Eye (tissue), 1 donor: Measurements from ENCODE around the gene PEAK1.
"Not testable (repeated sequence)": the region's sequence is repeated elsewhere in the genome, so short reads cannot be mapped to it uniquely, and the experiment has no call there.

Experiments
- DNase-seq: peaks from one replicate; pipeline ENCODE4 v3.0.0-alpha.2; 2015

PEAK1 gene

DNA sequence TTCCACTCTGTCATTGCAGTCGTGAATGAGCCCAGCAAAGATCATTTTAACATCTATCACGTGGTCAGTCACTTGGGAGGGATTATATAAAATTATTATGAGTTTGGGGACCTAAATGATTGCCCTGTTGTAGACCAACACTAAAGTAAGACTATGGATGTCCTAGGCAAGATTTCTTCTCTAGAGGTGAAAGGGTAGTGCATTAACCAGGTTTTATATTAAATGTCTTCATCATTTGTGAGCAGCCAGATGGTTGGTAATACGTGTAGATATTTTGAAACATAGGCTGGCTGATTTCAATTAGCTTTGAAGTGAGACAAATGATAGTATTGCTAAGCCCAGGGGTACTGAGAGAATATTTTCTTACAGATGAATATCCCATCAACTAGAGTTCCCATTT is 198.7 kb downstream of the PEAK1 start:
- no peak for DNase-seq

DNA sequence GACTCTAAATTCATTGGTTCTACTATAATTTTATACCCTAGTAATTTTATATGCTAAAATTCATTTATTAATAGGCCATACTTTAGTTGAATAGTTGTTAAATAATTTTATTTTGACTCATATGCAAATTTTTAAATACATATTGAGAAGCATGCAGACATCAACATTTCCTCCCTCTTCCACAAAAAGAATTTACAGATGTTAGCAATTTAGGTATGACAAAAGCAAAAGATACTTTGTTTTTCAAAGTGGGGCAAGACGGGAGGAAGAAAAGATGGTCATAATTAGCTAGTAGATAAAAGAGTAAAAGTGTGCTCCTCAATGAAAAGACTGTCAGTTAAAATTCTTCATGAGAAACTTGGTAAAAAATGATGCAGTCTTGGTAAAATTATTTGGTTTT is 200.1 kb downstream of the PEAK1 start:
- no peak for DNase-seq

DNA sequence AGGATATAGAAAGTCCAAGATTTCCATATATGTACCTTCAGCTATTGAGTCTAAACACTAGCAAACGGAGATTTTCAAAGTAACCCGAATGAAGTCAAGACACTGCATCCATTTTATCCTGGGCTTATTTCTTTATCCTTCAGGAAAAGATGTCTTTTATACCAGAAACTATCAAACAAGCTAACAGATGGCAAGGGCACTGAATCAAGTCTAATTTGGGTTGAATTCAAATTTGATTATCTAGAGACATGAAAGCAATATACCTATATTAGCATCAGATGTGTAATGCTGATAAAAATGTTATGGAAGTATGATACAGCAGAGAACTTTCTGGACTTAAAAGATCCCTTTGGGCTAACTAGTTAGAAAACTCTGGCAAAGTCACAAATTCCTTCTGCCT is 210.7 kb downstream of the PEAK1 start:
- DNase-seq = no peak

DNA sequence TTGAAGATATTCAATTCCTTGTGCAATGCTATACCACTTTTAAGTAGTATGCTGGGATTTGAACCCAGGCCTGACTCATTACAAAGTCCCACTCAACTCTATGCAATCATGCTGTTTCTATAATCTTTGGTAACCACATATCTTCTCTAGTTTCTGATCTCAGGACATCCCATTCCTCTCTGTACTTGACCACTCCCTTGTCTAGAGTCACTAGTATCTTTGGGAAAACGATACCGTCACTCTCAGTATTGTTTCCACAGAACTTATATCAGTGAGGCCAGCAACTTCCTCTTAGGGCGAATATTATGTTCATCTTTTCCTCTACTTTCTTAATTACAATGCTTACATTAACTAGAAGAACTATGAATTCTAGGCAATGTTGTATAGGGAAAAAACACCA is 211.7 kb downstream of the PEAK1 start:
- DNase-seq = no peak

DNA sequence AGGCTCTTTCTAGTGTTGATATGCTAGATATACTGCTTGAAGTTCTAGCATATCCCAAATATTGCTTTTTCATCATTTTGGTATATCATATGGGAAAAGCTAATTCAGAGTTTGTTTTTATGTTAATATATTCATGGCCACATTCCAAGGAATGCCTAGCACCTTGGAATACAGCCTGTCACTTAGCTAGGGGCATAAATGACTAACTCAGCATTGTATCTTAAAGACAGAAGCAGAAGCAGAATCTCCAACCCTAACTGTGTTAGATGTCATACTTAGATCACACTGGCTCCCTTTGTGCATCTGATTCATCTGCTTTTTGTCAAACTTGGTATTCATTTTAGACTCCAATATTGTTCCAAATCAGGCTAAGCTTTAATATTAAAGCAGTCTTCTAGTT is 218.2 kb downstream of the PEAK1 start:
- DNase-seq = no peak

DNA sequence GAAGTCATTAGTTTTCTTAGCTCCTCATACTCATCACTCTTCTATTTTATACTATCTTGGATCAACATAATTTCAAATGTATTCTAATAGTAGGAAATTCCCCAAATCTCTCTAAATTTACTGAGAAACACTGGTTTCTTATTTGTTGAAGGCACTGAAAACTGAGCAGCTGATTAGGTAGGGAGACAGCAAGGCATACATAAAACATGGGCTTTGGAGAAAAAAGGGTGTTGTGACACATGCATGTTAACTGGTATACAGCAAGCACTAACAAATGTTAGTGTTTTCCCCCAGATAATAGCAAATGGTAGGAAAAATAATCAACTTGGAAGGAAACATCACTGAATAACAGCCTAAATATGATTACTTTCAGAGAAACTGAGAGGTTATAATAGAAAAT is 223.5 kb downstream of the PEAK1 start:
- DNase-seq = no peak

DNA sequence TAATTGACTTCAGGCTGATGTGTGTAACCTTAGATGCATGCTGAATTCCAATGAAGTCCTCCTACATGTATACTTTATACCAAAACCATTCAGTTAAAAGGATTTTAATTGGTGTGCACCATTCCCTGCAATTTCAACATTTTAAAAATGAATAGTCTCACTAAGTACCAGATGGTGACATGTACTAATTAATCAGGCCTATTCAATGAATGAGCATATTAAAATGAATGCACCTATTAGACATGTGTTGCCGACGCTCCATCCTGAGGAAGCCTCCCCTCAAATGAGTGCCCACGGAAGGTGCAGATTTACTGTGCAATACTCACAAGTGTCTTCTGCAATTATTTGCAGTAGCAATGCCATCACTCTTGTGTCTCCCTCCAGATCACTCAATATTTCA is 224.3 kb downstream of the PEAK1 start:
- DNase-seq = peak; percentile 17

DNA sequence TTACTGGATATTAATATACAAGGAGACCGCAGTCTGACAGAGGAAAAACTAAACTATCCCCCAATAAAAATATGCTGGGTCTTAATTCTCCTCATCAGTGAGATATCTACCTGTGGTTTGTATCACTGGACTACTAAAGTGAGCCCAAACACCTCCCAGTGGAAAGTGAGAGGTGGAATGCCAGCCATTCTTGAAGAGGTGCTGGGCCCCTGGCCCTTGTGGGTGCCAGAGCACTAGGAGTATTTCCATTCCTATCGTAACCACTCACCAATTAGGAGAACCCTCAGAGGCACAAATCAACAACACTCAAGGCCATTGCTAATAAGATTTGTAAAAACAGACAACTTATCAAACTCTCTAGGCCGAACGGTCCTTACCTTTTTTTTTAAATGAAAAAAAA is 227.5 kb downstream of the PEAK1 start:
- DNase-seq = no peak

DNA sequence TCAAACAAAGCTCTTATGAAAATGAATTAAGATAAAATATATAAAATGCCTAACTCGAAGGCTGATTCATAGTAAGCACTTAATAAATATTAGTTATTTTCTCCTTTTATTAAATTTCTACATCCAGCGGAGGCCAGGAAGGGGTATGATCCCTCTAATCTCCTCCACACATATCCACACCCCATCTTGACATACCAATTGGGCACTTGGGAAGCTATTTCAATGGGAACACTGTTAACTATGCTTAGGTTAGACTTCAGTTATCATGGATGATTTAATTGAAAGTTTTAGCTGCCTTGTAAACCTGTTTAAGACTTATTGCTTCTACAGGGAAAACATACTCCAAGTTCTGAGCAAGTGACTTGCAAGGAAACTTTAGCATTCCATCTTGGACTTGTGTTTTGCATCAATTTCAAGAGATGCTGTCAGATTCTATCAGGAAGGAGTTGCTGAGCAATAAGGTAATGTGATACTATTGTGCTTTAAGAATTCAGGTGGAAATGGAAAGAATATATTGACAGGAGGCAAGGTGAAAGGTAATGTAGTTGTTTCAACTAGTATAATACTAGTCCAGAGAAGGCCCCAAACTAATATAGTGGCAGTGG is 228.6 kb downstream of the PEAK1 start:
- no peak for DNase-seq

DNA sequence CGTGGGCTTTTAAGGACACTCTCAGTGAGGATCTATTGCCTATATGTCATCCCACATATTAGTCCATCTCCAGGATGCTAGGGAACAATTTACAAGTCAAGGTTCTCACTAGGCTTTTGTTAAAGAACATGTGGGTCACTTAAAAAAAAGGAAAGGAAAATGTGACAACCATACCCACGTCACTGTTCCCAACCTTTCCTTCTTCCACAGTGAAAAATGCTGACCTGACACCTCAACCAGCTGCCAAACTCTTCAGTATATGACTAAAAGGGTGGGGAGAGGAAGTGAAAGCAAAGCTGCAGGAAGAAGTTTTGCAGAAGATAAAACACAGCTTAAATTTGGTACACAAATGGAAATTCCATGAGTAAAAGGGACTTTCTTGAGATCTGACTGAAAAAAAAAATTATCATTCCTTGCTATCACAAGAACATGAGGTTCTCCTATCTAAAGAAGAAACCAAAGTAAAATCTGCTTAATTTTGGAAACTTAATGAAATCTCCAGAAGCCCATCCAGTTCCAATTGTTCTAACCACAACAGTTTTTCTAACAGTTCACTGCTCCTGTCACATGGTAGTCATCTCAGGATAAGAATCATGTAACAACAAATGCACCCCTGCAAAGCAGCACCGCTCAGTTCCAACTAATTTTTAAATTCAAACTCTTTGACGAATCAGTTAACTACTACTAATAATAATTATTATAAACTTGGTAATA is 232.0 kb downstream of the PEAK1 start:
- DNase-seq = peak; percentile 23

DNA sequence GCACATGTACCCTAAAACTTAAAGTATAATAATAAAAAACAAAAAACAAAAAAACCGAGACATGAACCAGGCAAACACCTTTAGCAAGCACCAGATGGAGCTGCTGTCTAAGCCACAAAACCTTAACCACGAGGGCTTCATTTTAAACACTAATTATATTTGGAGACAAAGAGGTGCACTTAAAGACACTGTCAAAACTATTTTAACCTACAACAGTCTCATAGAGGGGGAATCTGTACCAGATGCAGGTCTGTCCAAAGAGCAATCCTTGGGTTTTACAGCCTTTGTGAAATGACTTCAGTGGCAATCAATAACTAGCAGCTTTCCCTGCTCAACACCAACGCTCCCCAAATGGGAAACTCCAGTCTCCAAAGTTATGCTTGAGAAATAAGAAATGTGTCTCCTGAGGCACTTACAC is 233.3 kb downstream of the PEAK1 start:
- DNase-seq = peak; percentile 72

DNA sequence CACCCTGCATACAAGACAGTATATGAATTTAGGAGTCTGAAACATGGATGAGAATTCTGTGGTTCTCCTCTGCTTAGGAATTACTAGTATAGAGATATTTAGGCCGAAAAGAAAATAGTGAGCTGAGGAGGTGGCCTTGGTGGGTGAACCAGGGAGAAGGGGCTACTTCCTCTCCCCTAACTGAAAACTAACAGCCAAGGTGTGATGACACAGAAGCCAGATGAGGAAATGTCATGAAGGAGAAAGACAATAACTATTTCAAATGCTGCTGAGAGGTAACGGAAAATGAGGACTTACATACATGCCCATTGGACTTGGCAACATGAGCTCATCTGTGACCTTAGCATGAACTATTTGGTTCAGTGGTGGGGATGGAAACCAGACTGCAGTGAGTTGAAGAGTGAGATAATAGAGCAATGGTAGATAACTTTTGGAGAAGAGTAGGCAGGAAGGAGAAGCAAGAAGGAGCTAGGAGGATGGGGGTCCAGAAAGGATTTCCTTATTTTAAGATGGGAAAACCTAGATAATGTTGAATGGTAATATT is 234.6 kb downstream of the PEAK1 start:
- DNase-seq = no peak

DNA sequence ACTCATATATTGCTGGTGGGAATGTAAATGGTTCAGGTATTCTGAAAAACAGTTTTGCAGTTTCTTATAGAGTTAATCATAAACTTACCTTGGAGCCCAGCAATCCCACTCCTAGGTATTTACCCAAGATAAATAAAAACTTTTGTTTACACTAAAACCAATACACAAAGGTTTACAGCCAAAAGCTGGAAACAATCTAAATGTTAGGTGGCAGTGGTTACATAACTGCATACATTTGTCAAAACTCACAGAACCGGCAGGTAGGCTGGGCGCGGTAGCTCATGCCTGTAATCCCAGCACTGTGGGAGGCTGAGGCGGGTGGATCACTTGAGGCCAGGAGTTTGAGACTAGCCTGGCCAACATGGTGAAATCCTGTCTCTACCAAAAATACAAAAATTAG is 235.6 kb downstream of the PEAK1 start:
- not testable (repeated sequence) for DNase-seq

DNA sequence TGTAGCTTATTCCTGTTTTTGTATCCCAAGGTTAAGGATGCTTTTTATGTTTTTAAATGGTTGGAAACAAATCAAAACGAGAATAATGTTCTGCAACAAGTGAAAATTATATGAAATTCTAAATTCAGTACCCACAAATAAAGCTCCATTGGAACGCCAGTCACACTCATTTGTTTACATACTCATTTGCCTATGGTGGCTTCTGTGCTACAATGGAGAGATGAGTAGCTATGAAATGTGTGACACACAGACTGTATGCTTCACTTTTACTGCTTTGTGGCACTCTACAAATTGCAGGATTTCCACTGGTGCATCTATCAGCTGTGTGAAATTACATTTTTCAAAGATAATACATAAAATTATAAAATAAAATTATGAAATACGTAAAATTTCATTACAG is 236.8 kb downstream of the PEAK1 start:
- no peak for DNase-seq

DNA sequence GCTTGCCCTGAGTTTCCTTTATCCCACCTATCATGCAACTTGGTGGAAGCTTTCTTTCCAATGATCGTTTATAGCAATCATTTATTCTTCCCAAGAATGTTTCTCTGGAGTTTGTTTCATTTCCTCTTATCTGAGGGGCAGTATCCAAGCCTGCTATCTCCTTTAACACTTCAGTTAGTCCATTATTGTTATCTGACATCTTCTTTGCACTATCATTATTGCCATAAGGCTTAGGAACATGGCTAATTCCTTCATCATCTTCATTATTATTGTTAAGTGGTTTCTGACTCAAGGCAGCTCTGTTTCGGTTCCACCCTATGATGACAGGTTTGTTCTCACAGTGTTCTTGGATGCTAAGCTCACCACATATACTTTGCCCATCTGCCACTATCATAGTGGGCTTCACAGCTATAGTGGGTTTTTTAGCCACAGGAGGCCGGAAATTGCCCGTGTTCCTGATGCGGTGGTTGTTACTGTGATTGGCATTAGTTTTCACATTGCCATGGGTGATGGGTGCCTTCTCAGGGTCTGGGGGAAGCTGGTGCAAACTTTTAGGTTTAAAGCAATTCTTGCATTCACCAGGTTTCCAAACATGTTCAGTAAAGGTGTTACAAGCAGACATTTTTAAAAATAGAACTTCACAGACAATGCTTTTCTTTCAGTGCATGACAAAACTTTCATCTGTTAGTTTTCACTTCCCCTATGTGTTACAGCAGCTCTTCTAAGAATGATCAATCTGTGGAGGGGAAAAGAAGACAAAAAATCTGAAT is 238.4 kb downstream of the PEAK1 start:
- no peak for DNase-seq

DNA sequence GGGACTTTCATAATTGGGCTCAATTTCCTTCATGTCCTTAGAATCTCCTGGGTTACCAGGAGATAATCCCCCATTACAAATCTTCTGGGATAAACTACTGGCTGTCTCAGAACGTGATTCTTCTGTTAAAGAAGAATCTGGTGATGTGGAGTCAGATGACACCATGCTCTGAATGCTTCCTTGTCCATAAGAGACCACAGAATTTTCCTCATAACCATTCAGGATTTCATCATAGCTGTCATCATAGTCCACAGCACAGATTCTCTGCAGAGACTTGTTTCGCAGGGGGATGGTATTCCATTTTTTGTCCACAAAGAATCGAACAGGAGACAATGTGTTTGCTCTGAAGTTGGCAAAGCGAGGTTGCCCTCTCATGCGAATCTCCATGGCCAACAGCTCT is 239.1 kb downstream of the PEAK1 start:
- DNase-seq = no peak

DNA sequence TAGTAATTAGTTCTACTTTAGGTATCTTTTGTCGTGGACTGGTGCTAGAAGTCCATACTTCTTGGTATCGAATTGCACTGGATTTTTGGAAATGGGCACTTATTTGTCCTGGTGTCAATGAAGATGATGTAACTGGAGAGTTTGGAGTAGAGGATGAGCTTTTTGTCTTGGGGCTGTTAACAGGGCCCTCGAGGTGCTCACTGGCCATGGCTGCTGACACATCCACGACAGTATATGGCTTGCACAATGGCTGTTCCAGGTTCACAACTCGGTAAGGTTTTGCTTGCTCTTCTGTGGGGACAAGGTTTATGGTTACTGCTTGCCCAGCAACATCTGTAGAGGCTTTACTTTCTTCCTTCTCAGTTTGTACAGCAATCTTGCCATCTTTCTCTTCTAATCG is 239.6 kb downstream of the PEAK1 start:
- no peak for DNase-seq

DNA sequence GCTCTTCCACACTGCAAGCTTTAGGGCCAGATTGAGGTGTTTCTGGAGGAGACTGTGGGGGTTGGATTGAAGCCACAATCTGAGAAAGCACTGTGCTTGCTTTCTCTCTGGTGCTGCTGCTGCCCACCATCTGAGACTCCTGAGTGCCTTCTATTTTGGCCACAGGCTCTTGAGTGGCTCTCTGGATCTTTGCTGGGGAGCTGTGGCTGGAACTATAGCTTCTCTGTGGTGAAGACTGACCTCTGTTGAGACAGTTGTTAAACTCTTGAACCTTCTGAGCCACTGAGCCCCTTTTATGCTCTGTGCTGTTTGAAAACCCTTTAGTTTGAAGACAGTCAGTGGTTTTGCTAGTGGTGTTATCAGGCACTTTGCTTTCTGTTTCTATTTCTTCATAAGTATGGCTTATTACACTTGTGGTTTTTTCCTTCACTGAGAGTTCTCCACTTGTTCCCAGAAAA is 240.3 kb downstream of the PEAK1 start:
- no peak for DNase-seq

DNA sequence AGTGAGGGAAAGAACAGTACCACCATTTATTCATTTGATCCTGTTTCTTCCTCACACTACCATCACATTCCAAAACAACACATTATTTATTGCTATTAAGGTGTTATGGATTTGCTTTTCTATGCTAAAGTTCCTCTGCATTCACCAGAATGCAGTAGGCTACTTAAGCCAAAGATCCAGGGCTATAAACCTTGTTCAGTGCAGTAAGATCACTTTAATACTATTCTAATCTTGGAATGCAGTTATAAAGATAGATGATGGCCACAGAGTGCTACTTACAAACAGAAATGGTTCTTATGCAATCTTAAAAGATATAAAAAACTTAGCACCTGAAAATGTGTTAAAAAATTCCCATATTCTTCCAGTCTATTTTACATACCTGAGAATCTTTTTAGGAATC is 241.5 kb downstream of the PEAK1 start:
- DNase-seq = no peak

DNA sequence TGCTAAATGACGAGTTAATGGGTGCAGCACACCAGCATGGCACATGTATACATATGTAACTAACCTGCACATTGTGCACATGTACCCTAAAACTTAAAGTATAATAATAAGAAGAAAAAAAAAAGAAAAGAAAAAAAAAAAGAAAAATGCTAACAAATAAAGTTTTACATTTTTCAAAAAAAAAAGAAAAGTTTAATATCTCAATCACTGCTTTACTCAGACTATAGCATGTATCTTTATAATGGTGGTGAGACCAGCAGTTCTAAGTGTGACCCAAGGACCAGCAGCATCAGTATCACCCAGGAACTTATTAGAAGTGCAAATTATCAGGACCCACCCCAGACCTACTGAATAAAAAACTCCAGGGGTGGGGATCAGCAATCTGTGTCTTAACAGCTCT is 243.8 kb downstream of the PEAK1 start:
- not testable (repeated sequence) for DNase-seq

DNA sequence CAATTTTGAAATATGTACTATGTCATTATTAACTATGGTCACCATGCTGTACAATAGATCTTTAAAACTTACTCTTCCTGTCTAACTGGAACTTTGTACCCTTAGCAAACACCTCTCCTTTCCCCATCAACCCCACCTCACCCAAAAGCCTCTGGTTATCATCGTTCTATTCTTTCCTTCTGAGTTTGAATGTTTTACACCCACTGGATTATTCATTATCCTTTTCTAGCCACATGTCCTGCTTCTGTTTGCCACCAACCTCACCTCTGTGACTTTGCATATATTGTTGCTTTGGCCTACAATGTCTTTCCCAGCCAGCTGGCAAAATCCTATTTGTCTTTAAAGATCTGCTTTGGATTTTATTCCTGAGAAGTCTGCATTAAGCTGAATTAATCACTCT is 246.4 kb downstream of the PEAK1 start:
- no peak for DNase-seq

DNA sequence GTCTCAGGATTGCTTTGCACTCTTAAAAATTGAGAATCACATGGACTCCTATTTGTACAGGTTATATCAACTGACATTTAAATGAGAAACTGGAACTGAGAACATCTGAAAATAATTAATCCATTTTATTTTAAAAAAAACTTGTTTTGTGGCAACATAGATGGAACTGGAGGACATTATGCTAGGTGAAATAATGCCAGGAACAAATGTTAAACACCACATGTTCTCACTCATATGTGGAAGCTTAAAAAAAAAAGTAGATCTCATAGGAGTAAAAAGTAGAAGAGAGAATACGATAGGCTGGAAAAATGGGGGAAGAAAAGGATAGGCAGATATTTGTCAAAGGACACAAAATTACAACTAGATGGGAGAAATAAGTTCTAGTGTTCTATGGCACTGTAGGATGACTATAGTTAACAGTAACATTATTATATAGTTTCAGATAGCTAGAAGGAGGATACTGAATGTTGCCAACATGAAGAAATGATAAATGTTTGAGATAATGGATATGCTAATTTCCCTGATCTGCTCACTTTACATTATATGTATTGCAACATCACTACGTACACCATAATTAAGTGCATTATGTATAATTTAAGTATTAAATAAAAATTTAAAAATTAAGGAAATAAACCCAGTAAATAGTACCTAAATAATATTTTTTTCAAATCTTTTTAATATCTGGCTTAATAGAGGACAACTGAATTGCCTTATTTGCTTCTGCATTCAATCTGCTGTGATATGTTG is 248.5 kb downstream of the PEAK1 start:
- DNase-seq = no peak

DNA sequence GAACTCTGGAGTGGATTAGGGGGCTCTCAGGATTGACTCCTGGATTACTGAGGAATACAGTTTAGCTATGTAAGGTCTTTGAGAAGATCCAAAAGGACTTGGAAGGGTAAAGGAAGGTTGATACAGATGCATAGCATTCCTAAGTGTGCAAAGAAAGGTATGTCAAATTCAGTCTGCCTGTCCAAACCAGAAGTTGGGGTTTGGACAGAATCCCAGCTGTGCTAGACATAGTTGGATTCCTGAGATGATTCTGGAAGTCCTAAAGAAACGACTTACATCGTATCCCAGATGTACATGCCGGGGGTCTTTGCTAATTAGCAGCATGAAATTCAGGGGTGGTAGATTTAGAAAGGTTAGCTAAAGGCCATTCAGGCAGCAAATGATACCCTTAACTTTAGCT is 251.3 kb downstream of the PEAK1 start:
- no peak for DNase-seq
